SU-DHL-6 (cell line): Measurements from ENCODE around the gene JTB.
"Not testable (repeated sequence)": the region's sequence is repeated elsewhere in the genome, so short reads cannot be mapped to it uniquely, and the experiment has no call there.

Source experiments
- H2AFZ ChIP-seq: fragments of 200-600 bp; sonication (generic); 2 replicates; pipeline ENCODE4 v1.6.1; 2014; ENCODE audit warnings: low read depth, mild to moderate bottlenecking, moderate library complexity, mixed read lengths, antibody characterized with exemption, low read length; ENCODE audit not compliant: severe bottlenecking
- H3F3A ChIP-seq: fragments of 200-600 bp; shearing (Covaris generic); 2 replicates; pipeline ENCODE4 v1.6.0; 2016; ENCODE audit warnings: antibody characterized with exemption, mild to moderate bottlenecking; ENCODE audit not compliant: insufficient read depth
- H3K27ac ChIP-seq: fragments of 200-600 bp; sonication (generic); 2 replicates; pipeline ENCODE4 v1.5.1; 2016; ENCODE audit warnings: low read depth, mild to moderate bottlenecking, low read length, moderate library complexity, mixed read lengths
- H3K27me3 ChIP-seq: fragments of 200-600 bp; sonication (generic), shearing (Covaris generic); 2 replicates; pipeline ENCODE4 v1.6.0; 2014; ENCODE audit warnings: mild to moderate bottlenecking, low read length
- H3K36me3 ChIP-seq: fragments of 200-600 bp; sonication (generic); 2 replicates; pipeline ENCODE4 v1.6.1; 2014; ENCODE audit warnings: mild to moderate bottlenecking, low read length, mixed read lengths
- H3K4me2 ChIP-seq: fragments of 300-600, 200-600 bp; shearing (Covaris generic), sonication (generic); 2 replicates; pipeline ENCODE4 v1.6.0; 2014; ENCODE audit warnings: low read length, low read depth, mild to moderate bottlenecking; ENCODE audit not compliant: poor library complexity, severe bottlenecking
- H3K4me3 ChIP-seq: fragments of 200-600 bp; sonication (generic); 2 replicates; pipeline ENCODE4 v1.5.1; 2014; ENCODE audit warnings: antibody characterized with exemption, low read length, mild to moderate bottlenecking, mixed read lengths; ENCODE audit not compliant: insufficient read depth, poor library complexity, severe bottlenecking
- H3K79me2 ChIP-seq: fragments of 200-600 bp; sonication (generic); 2 replicates; pipeline ENCODE4 v1.6.1; 2014; ENCODE audit warnings: mild to moderate bottlenecking, low read length, moderate library complexity; ENCODE audit not compliant: insufficient read depth
- H3K9ac ChIP-seq: fragments of 200-600 bp; sonication (generic); 2 replicates; pipeline ENCODE4 v1.7.0; 2014; ENCODE audit warnings: mild to moderate bottlenecking, low read length
- H3K9me2 ChIP-seq: fragments of 200-600 bp; sonication (generic); replicated peaks from 2 replicates; pipeline ENCODE4 v1.6.1; 2014; ENCODE audit warnings: low read length; ENCODE audit not compliant: insufficient read depth
- H3K9me3 ChIP-seq: fragments of 200-600 bp; sonication (generic); 2 replicates; pipeline ENCODE4 v1.6.1; 2014; ENCODE audit warnings: low read length, mixed read lengths; ENCODE audit not compliant: insufficient read depth
- H4K20me1 ChIP-seq: fragments of 200-600 bp; sonication (generic); 2 replicates; pipeline ENCODE4 v1.6.1; 2014; ENCODE audit warnings: low read depth, mild to moderate bottlenecking, antibody characterized with exemption, low read length, moderate library complexity, mixed read lengths
- EZH2phosphoT487 ChIP-seq: fragments of 200-600 bp; sonication (generic), shearing (Covaris generic); conservative IDR thresholded peaks from 2 replicates; pipeline ENCODE4 v1.6.1; 2018; ENCODE audit warnings: mild to moderate bottlenecking, antibody characterized with exemption, low read length, moderate library complexity, mixed read lengths
- TF ChIP-seq, protein P1 (sequence below): fragments of 200-600 bp; sonication (generic); IDR thresholded peaks from one replicate; pipeline ENCODE4 v1.5.1; 2017; ENCODE audit warnings: antibody characterized with exemption, mild to moderate bottlenecking, low read length, moderate library complexity; ENCODE audit not compliant: insufficient read depth, poor library complexity, severe bottlenecking

The JTB gene

DNA sequence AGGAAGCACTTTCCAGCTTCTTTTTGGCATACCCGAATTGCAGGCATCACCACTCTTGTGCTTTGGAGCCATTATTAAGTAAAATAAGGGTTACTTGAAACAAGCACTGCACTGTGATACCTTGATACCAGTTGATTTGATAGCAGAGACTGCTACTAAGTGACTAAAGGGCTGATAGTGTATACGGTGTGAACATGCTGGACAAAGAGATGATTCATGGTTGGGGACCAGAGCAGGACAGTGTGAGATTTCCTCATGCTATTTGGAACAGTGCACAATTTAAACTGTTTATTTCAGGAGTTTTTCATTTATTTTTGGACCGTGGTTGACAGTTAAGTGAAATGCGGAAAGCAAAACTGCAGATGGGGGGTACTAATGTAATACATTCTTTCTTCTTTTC lies 22.9 kb upstream of the JTB start:
- no peaks in the 10 kb centered on the region for H4K20me1 ChIP-seq
- no peak overlapping the region for H3K4me2 ChIP-seq
- H3K79me2 ChIP-seq = no peaks in the 10 kb centered on the region
- H3K9ac ChIP-seq = no peak overlapping the region
- no peak overlapping the region for H2AFZ ChIP-seq
- H3K9me2 ChIP-seq = no peaks in the 10 kb centered on the region
- TF ChIP-seq, protein P1, sequence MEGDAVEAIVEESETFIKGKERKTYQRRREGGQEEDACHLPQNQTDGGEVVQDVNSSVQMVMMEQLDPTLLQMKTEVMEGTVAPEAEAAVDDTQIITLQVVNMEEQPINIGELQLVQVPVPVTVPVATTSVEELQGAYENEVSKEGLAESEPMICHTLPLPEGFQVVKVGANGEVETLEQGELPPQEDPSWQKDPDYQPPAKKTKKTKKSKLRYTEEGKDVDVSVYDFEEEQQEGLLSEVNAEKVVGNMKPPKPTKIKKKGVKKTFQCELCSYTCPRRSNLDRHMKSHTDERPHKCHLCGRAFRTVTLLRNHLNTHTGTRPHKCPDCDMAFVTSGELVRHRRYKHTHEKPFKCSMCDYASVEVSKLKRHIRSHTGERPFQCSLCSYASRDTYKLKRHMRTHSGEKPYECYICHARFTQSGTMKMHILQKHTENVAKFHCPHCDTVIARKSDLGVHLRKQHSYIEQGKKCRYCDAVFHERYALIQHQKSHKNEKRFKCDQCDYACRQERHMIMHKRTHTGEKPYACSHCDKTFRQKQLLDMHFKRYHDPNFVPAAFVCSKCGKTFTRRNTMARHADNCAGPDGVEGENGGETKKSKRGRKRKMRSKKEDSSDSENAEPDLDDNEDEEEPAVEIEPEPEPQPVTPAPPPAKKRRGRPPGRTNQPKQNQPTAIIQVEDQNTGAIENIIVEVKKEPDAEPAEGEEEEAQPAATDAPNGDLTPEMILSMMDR = no peak
- no peak for TF ChIP-seq EZH2phosphoT487
- H3K27ac ChIP-seq = no peak overlapping the region
- no peaks in the 10 kb centered on the region for H3K27me3 ChIP-seq
- no peak overlapping the region for H3K4me3 ChIP-seq
- H3K36me3 ChIP-seq = peaks cover 3% of the 10 kb centered on the region; the same call in 1 of the 2 replicates
- H3K9me3 ChIP-seq = no peaks in the 10 kb centered on the region
- H3F3A ChIP-seq = peaks cover 13% of the 10 kb centered on the region

DNA sequence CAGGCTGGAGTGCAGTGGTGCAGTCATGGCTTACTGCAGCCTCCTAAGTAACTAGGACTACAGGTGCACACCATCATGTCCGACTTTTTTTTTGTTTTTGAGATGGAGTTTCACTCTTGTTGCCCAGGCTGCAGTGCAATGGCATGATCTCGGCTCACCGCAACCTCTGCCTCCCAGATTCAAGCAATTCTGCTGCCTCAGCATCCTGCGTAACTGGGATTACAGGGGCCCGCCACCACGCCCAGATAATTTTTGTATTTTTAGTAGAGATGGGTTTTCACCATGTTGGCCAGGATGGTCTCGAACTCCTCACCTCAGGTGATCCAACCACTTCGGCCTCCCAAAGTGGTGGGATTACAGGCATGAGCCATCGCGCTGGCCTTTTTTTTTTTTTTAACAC lies 19.4 kb upstream of the JTB start:
- not testable (repeated sequence) for H3K9me3 ChIP-seq, H3K9ac ChIP-seq, H3K27ac ChIP-seq, H3K4me2 ChIP-seq, H3K27me3 ChIP-seq, H3K79me2 ChIP-seq, H3K9me2 ChIP-seq, H3K4me3 ChIP-seq, H2AFZ ChIP-seq, H4K20me1 ChIP-seq
- Histone ChIP-seq H3F3A (peaks cover 44% of the 10 kb centered on the region), H3K36me3 (peaks cover 22% of the 10 kb centered on the region)

DNA sequence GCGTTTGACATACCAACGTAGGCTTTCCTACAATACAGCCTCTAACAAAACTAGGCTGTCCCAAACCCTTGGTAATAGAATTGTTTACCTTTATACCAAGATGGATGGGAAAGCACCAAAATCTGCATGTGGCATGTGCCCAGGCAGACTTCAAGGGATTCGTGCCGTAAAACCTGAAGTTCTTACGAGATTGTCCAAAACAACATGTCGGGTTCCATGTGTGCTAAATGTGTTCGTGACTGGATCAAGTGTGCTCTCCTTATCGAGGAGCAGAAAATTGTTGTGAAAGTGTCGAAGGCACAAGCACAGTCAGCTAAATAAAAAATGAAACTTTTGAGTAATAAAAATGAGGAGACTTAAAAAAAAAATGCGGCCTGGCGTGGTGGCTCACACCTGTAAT lies 18.2 kb upstream of the JTB start:
- H3K9me2 ChIP-seq = no peaks in the 10 kb centered on the region
- H3F3A ChIP-seq = peaks cover 54% of the 10 kb centered on the region
- H3K36me3 ChIP-seq = peaks cover 30% of the 10 kb centered on the region
- H3K79me2 ChIP-seq = peaks cover 22% of the 10 kb centered on the region
- H2AFZ ChIP-seq = no peak overlapping the region
- H3K4me2 ChIP-seq = no peak overlapping the region
- H4K20me1 ChIP-seq = peaks cover 8% of the 10 kb centered on the region
- no peak overlapping the region for H3K9ac ChIP-seq
- H3K9me3 ChIP-seq = no peaks in the 10 kb centered on the region
- H3K27me3 ChIP-seq = no peaks in the 10 kb centered on the region
- H3K27ac ChIP-seq = no peak overlapping the region
- H3K4me3 ChIP-seq = no peak overlapping the region
- TF ChIP-seq, protein P1 = no peak
- TF ChIP-seq EZH2phosphoT487 = no peak

DNA sequence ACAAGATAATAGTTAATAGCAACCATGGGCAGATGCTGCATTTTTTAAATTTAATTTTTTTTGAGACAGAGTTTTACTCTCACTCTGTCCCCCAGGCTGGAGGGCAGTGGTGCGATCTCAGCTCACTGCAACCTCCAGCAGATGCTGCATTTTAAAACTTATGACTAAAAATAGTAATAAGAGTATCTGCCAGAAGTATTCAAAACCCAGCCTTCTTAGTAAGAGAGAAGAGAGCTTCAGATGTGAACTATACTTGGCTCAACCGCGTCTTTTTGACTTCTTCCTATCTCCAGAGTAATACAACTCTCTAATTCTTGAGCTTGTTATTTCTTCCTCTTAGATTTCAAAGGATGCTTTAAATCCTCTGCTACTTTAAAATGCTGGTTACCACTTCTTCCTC lies 17.7 kb upstream of the JTB start:
- H3K27ac ChIP-seq = no peak overlapping the region
- TF ChIP-seq EZH2phosphoT487 = no peak
- TF ChIP-seq, protein P1 = no peak

More for the DNA sequence above, 17.7 kb upstream of the JTB start:
- Histone ChIP-seq H3K79me2 (peaks cover 23% of the 10 kb centered on the region), H3K9me3 (no peaks in the 10 kb centered on the region), H3K9ac (no peak overlapping the region), H3K4me2 (no peak overlapping the region), H3F3A (peaks cover 54% of the 10 kb centered on the region), H3K4me3 (no peak overlapping the region), H2AFZ (no peak overlapping the region), H4K20me1 (peaks cover 8% of the 10 kb centered on the region), H3K9me2 (no peaks in the 10 kb centered on the region), H3K27me3 (no peaks in the 10 kb centered on the region), H3K36me3 (peaks cover 30% of the 10 kb centered on the region)
